Naive B cell (primary cell): Measurements from ENCODE around the gene TP53TG3. TPM values are rescaled to one million over a fixed set of nuclear protein-coding genes. Genes with fewer than 3 reads are reported as not detected.
"Not testable (repeated sequence)": the region's sequence is repeated elsewhere in the genome, so short reads cannot be mapped to it uniquely, and the experiment has no call there.

Source experiments
- ATAC-seq, 2 donors: fragments of 150-1000 bp; cut with Tn5 transposase; 2 replicates each; pipeline ENCODE4 v1.10.0; 2021; ENCODE audit warnings: low read depth in 2 of 2, mild to moderate bottlenecking in 2 of 2, moderate library complexity in 2 of 2
- DNase-seq: peaks from one replicate; pipeline ENCODE4 v3.0.0; 2022
- H3K27ac Mint-ChIP-seq, 6 donors: one replicate each; pipeline ENCODE4 v1.8.0; 2020 to 2022; ENCODE audit warnings: mild to moderate bottlenecking in 6 of 6, mixed read lengths in 6 of 6, moderate library complexity in 5 of 6, inconsistent platforms in 2 of 6
- H3K27me3 Mint-ChIP-seq, 3 donors: one replicate each; pipeline ENCODE4 v1.8.0; 2021 to 2022; ENCODE audit warnings: mixed read lengths in 3 of 3, mild to moderate bottlenecking in 1 of 3
- H3K36me3 Mint-ChIP-seq, 2 donors: one replicate each; pipeline ENCODE4 v1.8.0; 2020 to 2022; ENCODE audit warnings: mixed read lengths in 2 of 2, inconsistent platforms in 1 of 2, mild to moderate bottlenecking in 1 of 2
- H3K4me1 Mint-ChIP-seq, 3 donors: one replicate each; pipeline ENCODE4 v1.8.0; 2020 to 2022; ENCODE audit warnings: mixed read lengths in 3 of 3, inconsistent platforms in 1 of 3, mild to moderate bottlenecking in 1 of 3, moderate library complexity in 1 of 3
- H3K4me3 Mint-ChIP-seq, 8 donors: one replicate each; pipeline ENCODE4 v1.8.0; 2020 to 2022; ENCODE audit warnings: mild to moderate bottlenecking in 8 of 8, mixed read lengths in 8 of 8, moderate library complexity in 8 of 8, inconsistent platforms in 2 of 8
- H3K9me3 Mint-ChIP-seq, 7 donors: one replicate each; pipeline ENCODE4 v1.8.0; 2020 to 2022; ENCODE audit warnings: mixed read lengths in 7 of 7, mild to moderate bottlenecking in 5 of 7, inconsistent platforms in 2 of 7, moderate library complexity in 1 of 7
- polyA plus RNA-seq, 6 donors: library from polyadenylated mRNA; unstranded; fragments of 300-500 nt; fragmentation: Illumina TruSeq; gene quantifications; one replicate each; pipeline ENCODE4 v1.2.3, GENCODE V29; 2021; ENCODE audit warnings: low read depth in 6 of 6

Gene TP53TG3, protein sequence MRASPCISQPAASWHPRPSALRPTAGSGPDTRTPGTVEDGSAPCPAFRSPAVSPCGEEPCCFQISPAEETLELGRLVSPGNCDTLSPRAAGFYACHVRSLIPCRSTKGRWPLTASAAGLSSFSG
- not detected for polyA plus RNA-seq

DNA sequence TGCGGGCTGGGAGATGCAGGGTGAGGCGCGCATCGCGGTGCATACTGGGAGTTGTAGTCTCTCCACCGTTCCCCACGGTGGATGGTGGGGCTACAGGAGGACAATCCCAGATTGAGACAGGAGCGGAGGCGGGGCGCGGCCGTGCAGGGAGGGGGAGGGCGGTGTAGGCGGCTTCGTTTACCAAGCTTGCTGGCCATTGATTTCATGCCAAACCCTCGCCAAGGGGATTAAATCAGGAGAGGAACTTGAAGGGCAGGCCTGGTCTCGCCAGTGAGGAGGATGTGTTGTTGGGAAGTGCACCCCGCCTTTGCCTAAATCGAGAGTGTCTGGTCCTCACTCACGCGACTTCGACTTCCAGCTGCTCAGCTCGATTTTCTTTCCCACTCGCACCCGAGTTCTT, at the start of gene TP53TG3:
TP53TG3 (minus strand) TSS at position 101 of the 400 bp plus-strand sequence; CDS start at position 33, 68 bp downstream.
- not testable (repeated sequence) for H3K4me1 Mint-ChIP-seq, H3K9me3 Mint-ChIP-seq, H3K27me3 Mint-ChIP-seq, H3K36me3 Mint-ChIP-seq, ATAC-seq, H3K4me3 Mint-ChIP-seq, DNase-seq, H3K27ac Mint-ChIP-seq

DNA sequence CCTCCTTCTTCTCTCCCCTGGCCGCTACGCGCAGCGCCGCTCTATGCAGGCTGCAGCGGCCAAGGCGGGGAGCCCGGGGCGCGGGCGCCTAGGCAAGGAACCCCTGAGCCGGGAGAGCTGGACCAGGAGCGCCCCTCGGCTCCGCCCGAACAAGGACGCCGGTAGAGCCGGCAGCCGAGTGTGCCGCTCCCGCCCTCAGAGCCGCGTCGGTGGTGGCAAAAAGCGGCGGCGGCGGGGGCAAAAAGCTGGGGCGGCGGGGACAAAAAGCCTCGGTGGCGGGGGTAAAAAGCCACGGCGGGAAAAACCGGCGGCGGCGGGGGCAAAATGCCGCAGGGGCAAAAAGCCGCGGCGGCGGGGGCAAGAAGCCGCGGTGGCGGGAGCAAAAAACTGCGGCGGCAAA, 25.1 kb downstream of the TP53TG3 start:
- H3K9me3 Mint-ChIP-seq, H3K27ac Mint-ChIP-seq, H3K4me3 Mint-ChIP-seq, H3K27me3 Mint-ChIP-seq, DNase-seq, H3K4me1 Mint-ChIP-seq, H3K36me3 Mint-ChIP-seq, ATAC-seq: not testable (repeated sequence)

DNA sequence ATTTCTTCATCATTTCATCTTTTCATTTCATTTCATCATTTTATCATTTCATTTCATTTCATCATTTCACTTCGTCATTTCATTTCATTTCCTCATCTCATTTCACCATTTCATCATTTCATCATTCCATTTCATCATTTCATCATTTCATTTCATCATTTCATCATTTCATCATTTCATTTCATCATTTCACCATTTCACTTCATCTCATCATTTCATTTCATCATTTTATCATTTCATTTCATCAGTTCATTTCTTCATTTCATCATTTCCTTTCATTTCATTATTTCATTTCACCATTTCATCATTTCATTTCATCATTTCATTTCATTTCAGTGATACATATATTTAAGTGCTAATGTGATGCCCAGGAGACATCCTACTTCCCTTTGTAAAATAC, 28.4 kb downstream of the TP53TG3 start:
- Mint-ChIP-seq H3K36me3 (peaks cover 0 to 19% of the 10 kb centered on the region in 2 donors), H3K9me3 (peaks cover 11 to 16% (median 13%) of the 10 kb centered on the region in 7 donors), H3K27ac (peak overlapping the region in 2 of 6 donors; percentile 69 to 86)
- not testable (repeated sequence) for H3K27me3 Mint-ChIP-seq, H3K4me1 Mint-ChIP-seq, ATAC-seq, H3K4me3 Mint-ChIP-seq, DNase-seq

DNA sequence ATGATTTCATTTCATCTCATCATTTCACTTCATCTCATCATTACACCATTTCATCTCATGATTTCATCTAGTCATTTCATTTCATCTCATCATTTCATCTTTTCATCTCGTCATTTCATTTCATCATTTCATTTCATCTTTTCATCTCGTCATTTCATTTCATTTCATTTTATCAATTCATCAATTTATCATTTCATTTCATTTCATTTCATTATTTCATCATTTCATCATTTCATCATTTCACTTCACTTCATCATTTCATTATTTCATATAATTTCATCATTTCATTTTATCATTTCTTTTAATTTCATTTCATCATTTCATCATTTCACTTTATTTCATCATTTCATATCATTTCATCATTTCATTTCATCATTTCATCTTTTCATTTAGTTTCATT, 29.2 kb downstream of the TP53TG3 start:
- H3K27ac Mint-ChIP-seq, H3K4me3 Mint-ChIP-seq, H3K27me3 Mint-ChIP-seq, DNase-seq, ATAC-seq, H3K4me1 Mint-ChIP-seq: not testable (repeated sequence)
- Mint-ChIP-seq H3K36me3 (peaks cover 0 to 19% of the 10 kb centered on the region in 2 donors), H3K9me3 (peaks cover 11 to 16% (median 13%) of the 10 kb centered on the region in 7 donors)

DNA sequence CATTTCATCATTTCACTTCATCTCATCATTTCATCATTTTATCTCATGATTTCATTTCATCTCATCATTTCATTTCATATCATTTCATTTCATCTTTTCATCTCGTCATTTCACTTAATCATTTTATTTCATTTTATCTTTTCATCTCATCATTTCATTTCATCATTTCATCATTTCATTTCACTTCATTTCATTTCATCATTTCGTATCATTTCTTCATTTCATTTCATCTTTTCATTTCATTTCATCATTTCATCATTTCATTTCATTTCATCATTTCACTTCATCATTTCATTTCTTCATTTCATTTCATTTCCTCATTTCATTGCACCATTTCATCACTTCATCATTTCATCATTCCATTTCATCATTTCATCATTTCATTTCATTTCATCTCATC, 29.8 kb downstream of the TP53TG3 start:
- H3K4me1 Mint-ChIP-seq, H3K27me3 Mint-ChIP-seq, H3K27ac Mint-ChIP-seq, H3K4me3 Mint-ChIP-seq, ATAC-seq, DNase-seq: not testable (repeated sequence)
- H3K9me3 Mint-ChIP-seq = peaks cover 11 to 16% (median 13%) of the 10 kb centered on the region in 7 donors
- peaks cover 0 to 19% of the 10 kb centered on the region in 2 donors for H3K36me3 Mint-ChIP-seq

DNA sequence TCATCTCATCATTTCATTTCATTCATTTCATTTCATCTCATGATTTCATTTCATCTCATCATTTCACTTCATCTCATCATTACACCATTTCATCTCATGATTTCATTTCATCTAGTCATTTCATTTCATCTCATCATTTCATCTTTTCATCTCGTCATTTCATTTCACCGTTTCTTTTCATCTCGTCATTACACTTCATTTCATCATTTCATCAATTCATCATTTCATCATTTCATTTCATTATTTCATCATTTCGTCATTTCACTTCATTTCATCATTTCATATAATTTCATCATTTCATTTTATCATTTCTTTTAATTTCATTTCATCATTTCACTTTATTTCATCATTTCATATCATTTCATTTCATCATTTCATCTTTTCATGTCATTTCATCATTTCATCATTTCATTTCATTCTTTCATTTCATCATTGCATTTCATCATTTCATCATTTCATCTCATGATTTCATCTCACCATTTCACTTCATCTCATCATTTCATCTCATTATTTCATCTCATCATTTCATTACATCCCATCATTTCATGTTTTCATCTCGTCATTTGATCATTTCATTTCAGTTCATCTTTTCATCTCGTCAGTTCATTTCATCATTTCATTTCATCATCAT, 30.6 kb downstream of the TP53TG3 start:
- H3K9me3 Mint-ChIP-seq = peaks cover 11 to 16% (median 13%) of the 10 kb centered on the region in 7 donors
- not testable (repeated sequence) for H3K27me3 Mint-ChIP-seq, H3K4me3 Mint-ChIP-seq, H3K27ac Mint-ChIP-seq, DNase-seq, H3K4me1 Mint-ChIP-seq, ATAC-seq
- H3K36me3 Mint-ChIP-seq = peaks cover 0 to 19% of the 10 kb centered on the region in 2 donors

DNA sequence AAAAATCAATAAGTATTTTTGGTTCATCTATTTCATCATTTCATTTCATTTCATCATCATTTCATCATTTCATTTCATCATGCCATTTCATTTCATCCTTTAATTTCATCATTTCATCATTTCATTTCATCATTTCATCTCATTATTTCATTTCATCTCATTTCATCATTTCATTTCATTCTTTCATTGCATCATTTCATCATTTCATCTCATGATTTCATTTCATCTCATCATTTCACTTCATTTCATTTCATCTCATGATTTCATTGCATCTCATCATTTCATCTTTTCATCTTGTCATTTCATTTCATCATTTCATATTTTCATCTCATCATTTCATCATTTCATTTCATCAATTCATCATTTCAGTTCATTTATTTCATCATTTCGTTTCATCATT, 31.2 kb downstream of the TP53TG3 start:
- peaks cover 0 to 19% of the 10 kb centered on the region in 2 donors for H3K36me3 Mint-ChIP-seq
- H3K9me3 Mint-ChIP-seq = peaks cover 11 to 16% (median 13%) of the 10 kb centered on the region in 7 donors
- H3K27ac Mint-ChIP-seq, H3K4me1 Mint-ChIP-seq, ATAC-seq, DNase-seq, H3K27me3 Mint-ChIP-seq, H3K4me3 Mint-ChIP-seq: not testable (repeated sequence)

DNA sequence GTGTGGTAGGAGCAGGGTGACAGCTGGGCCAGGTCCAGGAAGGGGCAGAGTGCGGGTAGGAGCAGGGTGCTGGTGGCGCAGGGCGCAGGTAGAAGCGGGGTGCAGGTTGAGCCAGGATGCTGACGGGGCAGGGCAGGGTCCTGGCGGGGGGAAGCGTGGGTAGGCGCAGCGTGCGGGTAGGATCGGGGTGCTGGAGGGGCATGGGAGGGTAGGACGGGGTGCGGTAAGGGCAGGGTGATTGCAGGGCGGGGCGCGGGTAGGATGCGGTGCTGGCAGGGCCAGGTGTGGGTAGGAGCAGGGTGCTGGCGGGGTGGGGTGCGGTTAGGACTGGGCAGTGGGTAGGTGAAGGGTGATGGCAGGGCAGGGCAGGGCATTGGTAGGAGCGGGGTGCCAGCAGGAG, 38.4 kb downstream of the TP53TG3 start:
- H3K4me1 Mint-ChIP-seq, H3K9me3 Mint-ChIP-seq, H3K27me3 Mint-ChIP-seq, DNase-seq, ATAC-seq, H3K27ac Mint-ChIP-seq, H3K36me3 Mint-ChIP-seq, H3K4me3 Mint-ChIP-seq: not testable (repeated sequence)

DNA sequence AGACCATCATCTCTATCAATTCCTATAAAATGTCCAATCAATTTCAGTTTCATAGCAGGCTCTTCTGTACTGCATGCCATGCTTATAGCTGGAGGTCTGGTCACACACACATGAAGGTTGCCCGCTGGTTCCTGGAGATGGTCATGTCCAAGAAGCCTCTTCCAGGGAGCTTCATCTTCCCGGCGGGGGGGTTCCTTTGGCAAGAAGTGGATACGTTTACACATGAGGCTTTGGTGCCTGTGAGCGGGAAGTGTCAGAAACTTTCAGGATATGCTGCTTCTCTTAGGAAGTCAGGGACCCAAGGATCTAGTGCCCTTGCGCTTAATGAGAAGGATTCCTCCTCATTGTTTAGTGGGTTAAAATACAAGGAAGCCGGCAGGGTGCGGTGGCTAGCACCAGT, 43.9 kb downstream of the TP53TG3 start:
- not testable (repeated sequence) for H3K27me3 Mint-ChIP-seq, H3K36me3 Mint-ChIP-seq, H3K4me3 Mint-ChIP-seq, H3K9me3 Mint-ChIP-seq, H3K27ac Mint-ChIP-seq, DNase-seq, ATAC-seq, H3K4me1 Mint-ChIP-seq
